GM19099 (cell line): ENCODE data around the gene CEP85.
A peak's percentile ranks its signal among the peaks of the same experiment; 100 is the strongest.

Source experiments
- POLR2A ChIP-seq: IDR thresholded peaks from 3 replicates; pipeline ENCODE4 v1.6.1; 2011; ENCODE audit warnings: low read depth; ENCODE audit not compliant: insufficient read length; ENCODE audit errors: extremely low read depth

CEP85 gene, protein sequence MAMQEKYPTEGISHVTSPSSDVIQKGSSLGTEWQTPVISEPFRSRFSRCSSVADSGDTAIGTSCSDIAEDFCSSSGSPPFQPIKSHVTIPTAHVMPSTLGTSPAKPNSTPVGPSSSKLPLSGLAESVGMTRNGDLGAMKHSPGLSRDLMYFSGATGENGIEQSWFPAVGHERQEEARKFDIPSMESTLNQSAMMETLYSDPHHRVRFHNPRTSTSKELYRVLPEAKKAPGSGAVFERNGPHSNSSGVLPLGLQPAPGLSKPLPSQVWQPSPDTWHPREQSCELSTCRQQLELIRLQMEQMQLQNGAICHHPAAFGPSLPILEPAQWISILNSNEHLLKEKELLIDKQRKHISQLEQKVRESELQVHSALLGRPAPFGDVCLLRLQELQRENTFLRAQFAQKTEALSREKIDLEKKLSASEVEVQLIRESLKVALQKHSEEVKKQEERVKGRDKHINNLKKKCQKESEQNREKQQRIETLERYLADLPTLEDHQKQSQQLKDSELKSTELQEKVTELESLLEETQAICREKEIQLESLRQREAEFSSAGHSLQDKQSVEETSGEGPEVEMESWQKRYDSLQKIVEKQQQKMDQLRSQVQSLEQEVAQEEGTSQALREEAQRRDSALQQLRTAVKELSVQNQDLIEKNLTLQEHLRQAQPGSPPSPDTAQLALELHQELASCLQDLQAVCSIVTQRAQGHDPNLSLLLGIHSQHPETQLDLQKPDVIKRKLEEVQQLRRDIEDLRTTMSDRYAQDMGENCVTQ

GRCh38 chr1:26233903-26234643 lies at the start of gene CEP85:
Gene CEP85 (plus strand): TSS chr1:26234200. CDS start chr1:26239784, 5,584 bp downstream.
- TF ChIP-seq POLR2A: peak; percentile 93

- TF ChIP-seq POLR2A: no peak
Observed at GRCh38 chr1:26184883-26185282, 49.1 kb upstream of the CEP85 start.

DNA sequence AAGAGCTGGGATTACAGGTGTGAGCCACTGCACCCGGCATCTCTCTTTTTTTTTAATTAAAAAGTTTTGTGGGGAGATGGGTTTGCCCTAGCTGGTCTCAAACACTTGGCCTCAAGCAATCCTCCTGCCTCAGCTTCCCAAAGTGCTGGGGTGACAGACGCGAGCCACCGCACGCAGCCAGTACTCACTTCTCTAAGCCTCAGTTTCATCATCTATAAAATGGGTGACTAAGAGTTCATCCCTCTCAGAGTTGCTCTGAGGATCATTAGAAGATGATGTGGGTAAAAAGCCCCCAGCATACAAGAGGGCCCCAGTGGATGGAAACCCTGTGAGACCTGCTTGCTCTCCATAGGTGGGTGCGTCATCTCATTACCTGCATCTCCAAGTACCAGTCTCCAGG lies 46.1 kb upstream of the CEP85 start:
- TF ChIP-seq POLR2A: no peak

DNA sequence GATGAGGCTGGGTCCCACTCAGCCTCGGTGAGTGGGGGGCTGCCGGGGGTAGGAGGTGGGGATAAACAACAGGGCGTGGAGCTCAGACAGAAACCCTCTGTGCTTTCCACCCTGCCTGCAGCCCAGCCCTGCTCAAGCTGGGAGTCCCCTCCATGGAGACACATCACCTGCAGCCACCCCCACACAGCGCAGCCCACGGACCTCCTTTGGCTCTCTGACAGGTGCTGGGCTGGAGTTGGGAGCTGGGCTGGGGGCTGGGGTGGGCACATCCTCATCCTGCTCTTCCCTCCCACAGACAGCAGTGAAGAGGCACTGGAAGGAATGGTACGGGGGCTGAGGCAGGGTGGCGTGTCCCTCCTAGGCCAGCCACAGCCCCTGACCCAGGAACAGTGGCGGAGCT lies 45.5 kb upstream of the CEP85 start:
- TF ChIP-seq POLR2A: no peak

DNA sequence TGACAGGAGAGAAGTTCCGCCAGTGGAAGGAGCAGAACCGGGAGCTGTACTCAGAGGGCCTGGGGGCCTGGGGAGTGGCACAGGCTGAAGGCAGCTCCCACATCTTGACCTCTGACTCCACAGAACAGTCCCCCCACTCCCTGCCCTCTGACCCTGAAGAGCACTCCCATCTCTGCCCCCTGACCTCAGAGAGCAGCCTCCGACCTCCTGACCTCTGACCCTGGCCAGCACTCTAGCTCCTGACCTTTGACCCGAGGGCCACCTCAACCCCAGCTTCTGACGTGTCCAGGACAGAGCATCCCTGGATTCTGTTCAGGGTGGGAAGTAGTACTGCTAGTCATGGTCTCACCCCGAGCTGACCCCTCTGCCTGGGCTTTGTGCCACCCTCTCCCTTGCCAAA lies 44.7 kb upstream of the CEP85 start:
- no peak for TF ChIP-seq POLR2A

GRCh38 chr1:26189751-26190275 lies 44.2 kb upstream of the CEP85 start:
- TF ChIP-seq POLR2A: no peak

- TF ChIP-seq POLR2A: no peak
Observed at GRCh38 chr1:26190373-26190987, 43.5 kb upstream of the CEP85 start, which contains the start of gene CATSPER4. Gene CATSPER4 (plus strand): TSS chr1:26190602. CDS start chr1:26190628, 26 bp downstream.

GRCh38 chr1:26191739-26192138 lies 42.3 kb upstream of the CEP85 start:
- TF ChIP-seq POLR2A: no peak

DNA sequence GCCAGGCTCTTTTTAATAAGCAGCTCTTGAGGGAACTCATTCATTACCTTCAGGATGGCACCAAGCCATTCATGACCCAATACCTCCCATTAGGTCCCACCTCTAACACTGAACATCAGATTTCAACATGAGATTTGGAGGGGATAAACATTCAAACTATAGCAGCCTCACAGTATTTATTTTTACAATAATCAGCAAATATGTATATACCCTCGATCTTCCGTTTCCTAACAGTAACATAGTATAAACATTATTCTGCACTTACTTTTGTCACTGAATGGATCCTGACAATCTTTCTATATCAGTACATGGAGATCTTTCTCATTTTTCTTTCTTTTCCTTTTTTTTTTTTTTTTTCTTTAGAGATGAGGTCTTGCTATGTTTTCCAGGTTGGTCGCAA lies 38.2 kb upstream of the CEP85 start:
- TF ChIP-seq POLR2A: no peak

GRCh38 chr1:26197301-26197700 lies 36.7 kb upstream of the CEP85 start:
- TF ChIP-seq POLR2A: no peak

DNA sequence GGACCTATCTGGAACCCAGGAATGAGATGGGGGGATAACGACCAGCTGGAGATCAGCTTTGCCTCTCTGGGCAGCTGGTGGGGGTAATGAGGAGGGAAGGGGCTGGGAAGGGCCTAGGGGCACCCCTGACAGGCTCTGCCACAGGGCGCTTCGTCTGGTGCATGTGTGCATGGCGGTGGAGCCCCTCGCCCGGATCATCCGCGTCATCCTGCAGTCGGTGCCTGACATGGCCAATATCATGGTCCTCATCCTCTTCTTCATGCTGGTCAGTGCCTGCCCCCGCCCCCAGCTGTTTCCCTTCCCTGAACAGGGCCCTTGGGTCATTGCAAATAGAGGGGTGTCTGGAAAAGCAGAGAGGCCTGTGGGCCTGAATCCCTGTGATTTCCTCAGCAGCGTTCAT lies 36.2 kb upstream of the CEP85 start:
- TF ChIP-seq POLR2A: no peak

GRCh38 chr1:26200413-26200812 lies 33.6 kb upstream of the CEP85 start:
- no peak for TF ChIP-seq POLR2A

DNA sequence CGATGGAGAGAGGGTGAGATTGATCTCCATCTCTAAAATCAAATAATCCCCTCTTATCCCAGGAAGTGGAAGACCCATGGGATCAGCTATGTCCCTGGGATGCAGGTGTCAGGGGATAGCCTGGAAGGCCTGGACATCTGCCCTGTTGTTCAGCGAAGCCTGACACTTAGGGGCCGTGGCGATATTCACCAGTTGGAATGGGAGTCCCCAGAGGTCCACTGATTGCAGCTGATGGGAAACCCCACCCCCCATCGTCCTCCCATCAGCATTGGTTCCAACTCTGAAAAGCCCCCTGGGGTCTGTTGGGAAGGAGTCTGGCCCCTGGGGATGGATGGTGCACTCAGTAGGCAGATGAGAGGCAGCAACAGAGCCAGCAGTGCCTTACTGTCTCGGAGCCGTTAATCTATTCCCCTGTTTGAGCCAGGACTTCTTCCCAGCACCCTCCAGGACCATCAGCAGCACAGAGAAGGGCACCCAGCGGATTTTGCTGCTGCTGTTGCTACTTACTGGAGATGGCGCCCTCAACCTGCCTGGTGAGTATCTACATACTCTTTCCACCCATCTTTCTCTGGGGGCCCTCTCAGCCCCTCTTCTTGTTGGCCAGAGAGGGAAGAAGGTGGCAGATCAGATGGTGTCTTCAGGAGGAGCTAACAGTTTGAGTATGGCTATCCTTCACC lies 30.2 kb upstream of the CEP85 start:
- TF ChIP-seq POLR2A: no peak
